Urinary bladder (tissue), 4 donors: Measurements from ENCODE around the gene NPTXR. TPM values are rescaled to one million over a fixed set of nuclear protein-coding genes. Genes with fewer than 3 reads are reported as not detected.

Experiments
- DNase-seq: peaks from one replicate; pipeline ENCODE4 v3.0.0-alpha.2; 2015; ENCODE audit errors: extremely low spot score
- H3K27ac ChIP-seq: one replicate; pipeline ENCODE4 v1.5.1; 2013; ENCODE audit warnings: low read depth, mild to moderate bottlenecking, moderate library complexity
- H3K36me3 ChIP-seq: one replicate; pipeline ENCODE4 v1.6.1; 2013; ENCODE audit warnings: mild to moderate bottlenecking, moderate library complexity; ENCODE audit not compliant: insufficient read depth
- H3K4me1 ChIP-seq: one replicate; pipeline ENCODE4 v1.6.1; 2013; ENCODE audit warnings: mild to moderate bottlenecking, moderate library complexity; ENCODE audit not compliant: insufficient read depth
- H3K4me3 ChIP-seq: one replicate; pipeline ENCODE4 v1.5.1; 2013; ENCODE audit warnings: low read depth, low read length
- WGBS: extraction: QIAGEN DNeasy Blood & Tissue Kit; methylation state at CpG from one replicate; pipeline ENCODE4 v1.1.7; 2013; 5-methylcytosine and 5-hydroxymethylcytosine counted together
- polyA plus RNA-seq: library from polyadenylated mRNA; stranded (reverse); fragments of 200-250 nt; gene quantifications from one replicate; pipeline ENCODE4 v1.2.3, GENCODE V29; 2013
- total RNA-seq: library from RNA; depleted of rRNA; stranded (reverse); fragments of >200 nt; gene quantifications from one replicate; pipeline ENCODE4 v1.2.3, GENCODE V29; 2014
- donor health status: healthy with polysubstance abuse.
- donor health status: healthy.

Gene NPTXR
- total RNA-seq (4.2 TPM), polyA plus RNA-seq (15.1 TPM)

DNA sequence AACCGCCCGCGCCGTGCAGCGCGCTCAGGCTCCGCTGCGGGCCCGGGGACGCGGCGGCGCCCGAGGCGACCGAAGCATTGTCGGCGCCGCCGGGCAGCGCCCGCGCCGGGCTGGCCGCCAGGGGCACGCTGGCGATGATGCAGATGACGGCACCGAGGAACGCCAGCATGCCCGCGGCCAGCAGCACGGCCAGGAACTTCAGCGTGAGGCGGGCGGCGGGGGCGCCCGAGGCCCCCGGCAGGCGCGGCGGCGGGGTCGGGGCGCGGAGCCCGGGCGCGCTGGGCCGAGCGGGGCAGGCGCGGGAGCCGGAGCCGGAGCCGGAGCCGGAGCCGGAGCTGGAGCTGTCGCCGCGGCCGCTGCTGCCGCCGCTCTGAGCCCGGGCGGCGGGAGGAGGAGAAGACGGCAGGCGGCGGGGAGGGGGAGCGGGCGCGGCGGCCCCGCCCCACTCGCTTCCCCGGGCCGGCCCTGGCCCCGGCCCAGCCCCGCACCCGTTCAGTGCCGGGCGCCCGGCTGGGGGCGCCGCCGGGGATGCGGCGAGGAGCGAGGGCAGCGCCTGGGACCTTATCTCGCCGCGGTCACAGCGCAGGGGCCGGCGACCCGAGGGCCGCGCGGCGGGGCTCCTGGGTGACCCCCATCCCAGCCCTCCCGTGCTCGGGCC lies at the start of gene NPTXR:
Gene NPTXR, minus strand, starts transcription at position 372 of the 658 bp plus-strand sequence.
- no peak for DNase-seq
- no peaks in the 10 kb centered on the region for H3K36me3 ChIP-seq
- H3K4me1 ChIP-seq: no peaks in the 10 kb centered on the region
- no peak within 1 kb of the TSS for H3K27ac ChIP-seq
- under 1% methylated on average over 103 of the region's 105 CpGs for WGBS
- peak within 1 kb of the TSS; percentile 60 for H3K4me3 ChIP-seq

DNA sequence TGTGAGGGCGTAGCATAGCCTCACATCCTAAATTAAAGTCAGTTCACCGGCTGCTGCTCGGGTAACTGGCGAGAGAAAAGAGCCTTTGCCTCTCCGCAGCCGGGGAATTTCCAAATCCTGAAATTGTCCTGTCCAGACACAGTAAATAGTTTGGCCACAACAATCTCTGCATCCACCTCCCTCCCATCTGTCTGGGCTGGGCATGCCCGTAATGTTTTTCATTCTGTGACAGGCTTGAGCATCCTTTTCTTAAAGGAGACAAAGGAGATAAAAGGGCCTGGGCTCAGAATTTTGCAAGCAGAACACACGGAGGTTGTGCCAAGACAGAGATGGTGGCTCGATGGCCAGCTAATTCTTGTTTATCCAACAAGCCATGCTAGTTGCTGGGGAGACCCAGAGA lies 47.4 kb upstream of the NPTXR start:
- no peaks in the 10 kb centered on the region for H3K4me1 ChIP-seq
- whole genome bisulfite sequencing: 32% methylated on average over 9 of the region's 9 CpGs
- no peak for DNase-seq
- H3K36me3 ChIP-seq: no peaks in the 10 kb centered on the region
- no peak overlapping the region for H3K4me3 ChIP-seq
- no peak overlapping the region for H3K27ac ChIP-seq

DNA sequence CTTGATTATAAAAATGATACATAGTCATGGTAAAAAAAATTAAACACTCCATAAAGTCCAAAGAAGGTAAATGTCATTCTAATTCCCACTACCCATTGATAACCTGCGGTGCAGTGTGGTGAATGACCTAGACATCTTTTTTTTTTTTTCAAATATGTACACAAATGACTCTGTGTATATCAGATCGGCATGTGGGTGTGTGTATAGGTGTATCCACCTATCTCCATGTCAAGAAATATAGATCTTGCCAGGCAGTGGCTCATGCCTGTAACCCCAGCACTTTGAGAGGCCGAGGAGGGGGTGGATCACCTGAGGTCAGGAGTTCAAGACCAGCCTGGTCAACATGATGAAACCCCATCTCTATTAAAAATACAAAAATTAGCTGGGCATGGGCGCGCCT lies 46.5 kb upstream of the NPTXR start:
- H3K4me3 ChIP-seq: no peak overlapping the region
- H3K27ac ChIP-seq: no peak overlapping the region
- DNase-seq: no peak
- no peaks in the 10 kb centered on the region for H3K36me3 ChIP-seq
- WGBS: 81% methylated on average over 5 of the region's 5 CpGs
- no peaks in the 10 kb centered on the region for H3K4me1 ChIP-seq

DNA sequence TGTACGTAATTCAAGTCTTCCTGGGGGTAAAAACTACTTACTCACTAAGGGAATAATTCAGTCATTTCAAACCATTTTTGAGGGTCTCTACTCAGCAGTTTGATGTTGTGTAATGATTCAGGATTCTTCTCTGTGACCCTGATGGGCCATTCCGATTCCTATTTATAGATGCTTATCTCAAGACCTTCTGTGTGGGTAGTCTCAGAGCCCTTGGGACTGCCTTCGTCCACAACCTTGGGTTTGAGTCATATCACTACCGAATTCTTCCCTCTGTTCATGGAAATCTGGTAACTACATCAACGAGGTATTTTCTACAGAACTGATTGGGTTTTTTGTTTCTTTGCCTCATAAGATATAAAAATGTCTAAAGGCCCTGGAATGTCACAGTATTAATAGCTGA lies 42.5 kb upstream of the NPTXR start:
- H3K27ac ChIP-seq: no peak overlapping the region
- no peaks in the 10 kb centered on the region for H3K36me3 ChIP-seq
- 55% methylated on average over 5 of the region's 5 CpGs for WGBS
- H3K4me1 ChIP-seq: no peaks in the 10 kb centered on the region
- no peak overlapping the region for H3K4me3 ChIP-seq
- DNase-seq: no peak

DNA sequence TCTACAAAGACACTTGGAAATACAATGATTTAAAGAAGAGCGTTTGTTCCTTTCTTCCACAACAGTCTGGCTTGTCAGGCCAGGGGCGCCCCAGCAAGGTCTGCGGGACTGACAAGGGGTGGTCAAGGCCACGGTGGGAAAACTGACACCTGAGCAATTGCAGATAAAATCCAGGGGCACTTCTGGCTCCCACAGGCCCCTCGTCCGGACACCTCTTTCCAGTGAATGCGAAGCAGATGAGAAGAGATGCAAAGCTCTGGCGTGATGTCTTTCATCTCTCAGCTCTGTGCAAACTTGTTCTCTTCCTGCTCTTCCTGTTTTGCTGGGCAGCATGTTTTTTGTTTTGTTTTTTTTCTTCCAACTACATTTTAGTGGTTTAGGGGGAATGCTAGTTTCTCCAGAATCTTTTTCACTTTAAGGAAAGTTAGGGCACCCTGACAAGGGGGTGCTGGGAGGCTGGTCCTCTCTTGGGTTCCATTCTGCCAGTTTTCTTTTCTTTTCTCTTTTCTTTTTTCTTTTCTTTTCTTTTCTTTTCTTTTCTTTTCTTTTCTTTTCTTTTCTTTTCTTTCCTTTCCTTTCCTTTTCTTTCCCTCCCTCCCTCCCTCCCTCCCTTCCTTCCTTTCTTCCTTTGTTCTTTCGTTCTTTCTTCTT lies 39.3 kb upstream of the NPTXR start:
- Histone ChIP-seq H3K36me3 (no peaks in the 10 kb centered on the region), H3K4me3 (no peak overlapping the region), H3K27ac (peak overlapping the region; percentile 32), H3K4me1 (no peaks in the 10 kb centered on the region)
- DNase-seq: no peak
- 45% methylated on average over 9 of the region's 9 CpGs for WGBS

- Histone ChIP-seq H3K4me3 (no peak overlapping the region), H3K4me1 (no peaks in the 10 kb centered on the region), H3K27ac (peak overlapping the region; percentile 73), H3K36me3 (no peaks in the 10 kb centered on the region)
- 28% methylated on average over 8 of the region's 8 CpGs for WGBS
- no peak for DNase-seq
These were observed 38.4 kb upstream of the NPTXR start for GRCh38 chr22:38881997-38882879.

DNA sequence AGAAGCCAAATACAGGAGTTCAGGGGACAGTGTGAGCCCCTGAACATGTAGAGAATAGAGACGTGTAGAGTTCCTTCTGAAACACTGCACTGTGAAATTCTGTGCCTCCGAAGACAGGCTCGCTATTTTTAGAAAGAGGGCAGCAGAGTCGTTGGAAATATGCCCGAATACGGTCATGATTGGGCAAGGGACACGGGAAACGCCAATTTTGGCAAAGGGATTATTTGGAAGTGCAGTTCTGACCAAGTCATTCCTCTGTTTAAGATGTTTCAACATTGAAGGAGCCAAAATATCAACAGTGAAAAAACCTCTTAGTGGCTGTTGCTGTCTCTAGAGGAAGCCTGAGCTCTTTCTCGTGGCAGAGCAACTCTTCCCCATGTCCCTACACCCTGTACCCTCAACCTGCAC lies 37.6 kb upstream of the NPTXR start:
- no peak overlapping the region for H3K4me3 ChIP-seq

GRCh38 chr22:38879961-38880360 lies 36.1 kb upstream of the NPTXR start:
- Histone ChIP-seq H3K36me3 (no peaks in the 10 kb centered on the region), H3K4me3 (no peak overlapping the region), H3K4me1 (no peaks in the 10 kb centered on the region), H3K27ac (no peak overlapping the region)
- 89% methylated on average over 5 of the region's 5 CpGs for WGBS
- DNase-seq: no peak

More for the DNA sequence above, 37.6 kb upstream of the NPTXR start:
- H3K4me1 ChIP-seq: no peaks in the 10 kb centered on the region
- 10% methylated on average over 9 of the region's 9 CpGs for WGBS
- H3K36me3 ChIP-seq: no peaks in the 10 kb centered on the region
- no peak for DNase-seq
- H3K27ac ChIP-seq: peak overlapping the region; percentile 73

DNA sequence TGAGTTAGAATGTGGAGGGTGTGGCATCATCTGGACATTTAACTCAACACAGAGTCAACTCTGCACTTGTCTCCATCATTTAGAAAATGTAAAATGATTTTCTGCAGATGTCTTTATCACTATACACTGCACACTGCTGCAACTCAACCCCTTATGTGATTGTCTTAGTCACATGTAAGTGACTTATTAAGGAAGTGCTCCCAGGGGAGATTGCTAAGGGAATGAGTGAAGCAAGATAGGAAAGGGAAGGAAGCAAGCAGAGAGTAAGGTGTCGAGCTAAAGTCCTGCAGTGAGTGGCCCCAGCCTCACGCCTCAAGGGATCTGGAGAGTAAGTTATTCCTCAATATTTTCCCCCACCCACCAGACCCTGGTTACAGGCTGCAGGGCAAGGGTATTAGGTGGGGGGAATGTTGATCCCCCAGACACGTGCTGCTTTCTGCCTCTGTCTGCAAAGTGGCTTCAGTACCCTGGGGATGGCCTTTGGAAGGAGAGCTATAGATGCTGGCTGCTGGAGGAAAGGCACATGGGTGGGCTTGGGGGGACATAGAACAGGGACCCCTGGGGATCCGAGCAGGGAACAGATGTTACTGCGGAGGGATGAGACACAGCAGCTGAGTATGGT lies 35.4 kb upstream of the NPTXR start:
- Histone ChIP-seq H3K4me1 (no peaks in the 10 kb centered on the region), H3K4me3 (no peak overlapping the region), H3K27ac (no peak overlapping the region), H3K36me3 (no peaks in the 10 kb centered on the region)
- DNase-seq: no peak
- WGBS: 75% methylated on average over 5 of the region's 5 CpGs

- Histone ChIP-seq H3K27ac (no peak overlapping the region), H3K4me1 (no peaks in the 10 kb centered on the region), H3K4me3 (no peak overlapping the region), H3K36me3 (no peaks in the 10 kb centered on the region)
- DNase-seq: no peak
- WGBS: 95% methylated on average over 4 of the region's 4 CpGs
These were observed 34.2 kb upstream of the NPTXR start for GRCh38 chr22:38878001-38878400.

DNA sequence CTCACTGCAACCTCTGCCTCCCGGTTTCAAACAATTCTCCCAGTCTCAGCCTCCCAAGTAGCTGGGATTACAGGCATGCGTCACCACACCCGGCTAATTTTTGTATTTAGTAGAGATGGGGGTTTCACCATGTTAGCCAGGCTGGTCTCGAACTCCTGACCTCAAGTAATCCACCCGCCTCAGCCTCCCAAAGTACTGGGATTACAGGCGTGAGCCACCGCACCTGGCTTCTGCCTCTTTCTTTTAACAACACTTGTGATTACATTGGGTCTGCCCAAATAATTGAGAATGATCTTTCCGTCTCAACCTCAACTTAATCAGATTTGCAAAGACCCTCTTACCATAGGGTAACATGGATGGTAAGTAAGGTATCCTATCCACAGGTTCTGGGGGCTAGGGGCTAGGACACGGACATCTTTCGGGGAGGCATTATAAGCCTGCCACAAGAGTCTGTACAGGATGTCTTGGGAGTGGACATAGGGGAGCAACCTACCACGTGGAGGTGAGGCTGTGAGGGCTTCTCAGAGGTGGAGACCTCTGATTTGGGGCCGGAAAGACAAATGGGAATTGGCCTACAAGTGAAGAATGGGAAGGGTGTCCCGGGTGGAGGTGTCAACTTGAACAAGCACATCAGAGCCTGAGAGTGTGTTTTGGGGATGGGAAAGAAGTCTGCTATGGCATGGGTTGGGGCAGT lies 30.8 kb upstream of the NPTXR start:
- Histone ChIP-seq H3K4me1 (no peaks in the 10 kb centered on the region), H3K27ac (no peak overlapping the region), H3K36me3 (no peaks in the 10 kb centered on the region), H3K4me3 (no peak overlapping the region)
- DNase-seq: no peak
- WGBS: 92% methylated on average over 13 of the region's 13 CpGs

DNA sequence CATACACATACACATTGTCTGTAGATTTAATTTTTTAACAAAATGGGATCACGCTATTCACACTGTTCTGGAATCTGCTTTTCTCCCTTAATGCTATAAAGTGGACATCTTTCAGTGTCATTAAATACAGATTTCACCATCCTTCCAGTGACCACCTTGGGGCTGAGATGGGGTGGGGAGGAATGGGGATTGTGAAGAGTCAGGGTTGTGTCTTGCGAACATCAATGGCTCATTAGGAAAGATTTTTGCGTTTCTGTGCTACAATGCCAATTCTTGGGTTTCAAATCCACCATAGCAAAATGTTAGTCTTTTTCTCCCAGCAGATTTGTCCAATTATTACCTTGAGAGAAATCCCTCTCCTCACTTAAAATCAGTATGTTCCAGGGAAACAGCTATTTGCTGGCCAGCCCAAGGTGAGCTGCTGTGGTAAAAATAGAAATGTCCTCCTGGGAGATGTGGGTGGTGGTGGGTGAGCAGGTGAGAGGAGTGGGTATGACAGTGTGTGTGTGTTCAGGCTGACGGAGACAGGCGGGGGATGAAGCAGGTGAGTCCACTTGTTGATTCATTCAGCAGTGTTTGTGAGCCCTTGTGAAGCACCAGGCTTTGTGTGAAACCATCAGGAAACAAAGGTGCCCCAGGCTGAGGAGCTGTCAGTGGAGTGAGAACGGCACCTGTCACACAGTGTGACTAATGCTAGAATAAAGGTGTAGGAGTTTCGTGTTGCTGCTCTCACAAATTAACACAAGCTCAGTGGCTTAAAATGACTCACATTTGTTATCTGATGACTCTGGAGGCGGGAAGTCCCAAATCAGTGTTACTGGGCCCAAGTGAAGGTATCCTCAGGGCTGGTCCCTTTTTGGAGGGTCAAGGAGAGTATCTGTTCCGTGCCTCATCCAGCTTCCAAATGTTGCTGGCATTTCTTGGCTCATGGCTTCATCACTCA lies 29.9 kb upstream of the NPTXR start:
- WGBS: 76% methylated on average over 9 of the region's 9 CpGs
- Histone ChIP-seq H3K36me3 (no peaks in the 10 kb centered on the region), H3K27ac (no peak overlapping the region), H3K4me1 (no peaks in the 10 kb centered on the region), H3K4me3 (no peak overlapping the region)
- no peak for DNase-seq
